Skin of body (tissue), 2 donors: ENCODE data around the gene LRCH2. TPM values are rescaled to one million over a fixed set of nuclear protein-coding genes. Genes with fewer than 3 reads are reported as not detected.

ENCODE experiments used
- DNase-seq: peaks from one replicate; lab custom pipeline; 2025; lab: John Stamatoyannopoulos, UW
- total RNA-seq: library from RNA; depleted of rRNA; stranded (reverse); fragments of >200 nt; gene quantifications from one replicate; pipeline ENCODE4 v1.2.3, GENCODE V29; 2014

LRCH2 gene
- total RNA-seq, 1 donor from 2014 or later, result 4.7 TPM

DNA sequence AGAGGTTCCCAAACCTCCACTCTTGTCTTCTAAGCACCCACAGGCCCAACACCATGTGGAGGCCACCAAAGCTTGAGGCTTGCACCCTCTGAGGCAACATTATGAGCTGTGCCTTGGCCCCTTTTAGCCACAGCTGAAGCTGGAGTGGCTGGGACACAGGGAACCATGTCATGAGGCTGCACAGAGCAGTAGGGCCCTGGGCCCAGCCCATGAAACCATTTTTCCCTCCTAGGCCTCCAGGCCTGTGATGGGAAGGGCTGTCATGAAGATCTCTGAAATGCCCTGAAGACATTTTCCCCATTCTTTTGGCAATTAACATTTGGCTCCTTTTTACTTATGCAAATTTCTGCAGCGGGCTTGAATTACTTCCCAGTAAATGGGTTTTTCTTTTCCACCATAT is 29.9 kb downstream of the LRCH2 start:
- DNase-seq, result no peak

- DNase-seq, result no peak
Measured at GRCh38 chrX:115192244-115192700, 41.6 kb downstream of the LRCH2 start.

DNA sequence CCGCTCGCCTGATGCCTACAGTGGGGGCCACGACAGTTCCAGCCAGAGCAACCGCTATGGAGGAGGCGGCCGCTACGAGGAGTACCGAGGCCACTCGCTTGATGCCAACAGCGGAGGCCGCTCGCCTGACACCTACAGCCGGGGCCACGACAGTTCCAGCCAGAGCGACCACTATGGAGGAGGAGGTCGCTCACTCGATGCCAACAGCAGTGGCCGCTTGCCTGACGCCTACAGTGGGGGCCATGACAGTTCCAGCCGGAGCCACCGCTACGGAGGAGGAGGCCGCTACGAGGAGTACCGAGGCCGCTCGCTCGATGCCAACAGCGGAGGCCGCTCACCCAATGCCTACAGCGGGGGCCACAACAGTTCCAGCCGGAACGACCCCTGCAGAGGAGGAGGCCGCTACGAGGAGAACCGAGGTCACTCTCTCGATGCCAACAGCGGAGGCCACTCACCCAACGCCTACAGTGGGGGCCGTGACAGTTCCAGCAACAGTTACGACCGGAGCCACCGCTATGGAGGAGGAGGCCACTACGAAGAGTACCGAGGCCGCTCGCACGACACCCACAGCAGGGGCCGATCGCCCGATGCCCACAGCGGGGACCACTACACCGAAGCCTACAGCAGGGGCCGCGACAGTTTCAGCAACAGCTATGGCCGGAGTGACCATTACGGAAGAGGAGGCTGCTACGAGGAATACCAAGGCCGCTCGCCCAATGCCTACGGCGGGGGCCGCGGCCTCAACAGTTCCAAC is 42.2 kb downstream of the LRCH2 start:
- no peak for DNase-seq

GRCh38 chrX:115190636-115191489 is 43.0 kb downstream of the LRCH2 start:
- DNase-seq, result no peak

DNA sequence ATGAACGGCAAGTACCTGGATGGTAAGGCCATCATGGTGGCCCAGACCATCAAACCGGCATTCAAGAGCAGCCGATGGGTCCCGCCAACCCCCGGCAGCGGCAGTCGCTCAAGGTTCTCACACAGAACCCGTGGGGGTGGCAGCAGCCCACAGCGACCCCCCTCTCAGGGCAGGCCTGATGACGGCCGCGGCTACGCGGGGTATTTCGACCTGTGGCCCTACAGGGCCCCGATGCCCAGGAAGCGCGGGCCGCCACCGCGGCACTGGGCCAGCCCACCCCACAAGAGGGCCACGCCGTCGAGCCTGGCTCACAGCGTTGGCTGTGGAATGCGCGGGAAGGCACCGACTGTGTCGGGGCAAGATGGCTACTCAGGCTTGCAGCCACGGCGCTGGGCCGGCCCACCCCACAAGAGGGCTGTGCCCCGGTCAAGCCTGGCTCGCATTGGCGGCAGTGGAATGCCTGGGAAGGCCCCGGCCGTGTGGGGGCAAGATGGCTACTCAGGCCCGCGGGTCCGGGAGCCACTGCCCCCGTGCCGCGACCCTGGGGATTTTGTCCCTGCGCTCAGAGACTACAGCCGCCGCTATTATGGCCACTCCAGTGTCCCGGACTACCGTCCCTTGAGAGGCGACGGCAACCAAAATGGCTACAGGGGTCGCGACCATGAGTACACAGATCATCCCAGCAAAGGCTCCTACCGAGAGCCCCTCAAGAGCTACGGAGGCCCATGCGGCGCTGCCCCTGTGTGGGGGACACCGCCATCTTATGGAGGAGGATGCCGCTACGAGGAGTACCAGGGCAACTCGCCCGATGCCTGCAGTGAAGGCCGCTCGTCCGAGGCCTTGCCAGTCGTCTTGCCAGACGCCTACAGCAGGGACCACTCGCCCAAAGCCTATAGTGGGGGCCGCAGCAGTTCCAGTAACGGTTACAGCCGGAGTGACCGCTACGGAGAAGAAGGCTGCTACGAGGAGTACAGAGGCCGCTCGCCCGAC is 44.0 kb downstream of the LRCH2 start:
- no peak for DNase-seq

DNA sequence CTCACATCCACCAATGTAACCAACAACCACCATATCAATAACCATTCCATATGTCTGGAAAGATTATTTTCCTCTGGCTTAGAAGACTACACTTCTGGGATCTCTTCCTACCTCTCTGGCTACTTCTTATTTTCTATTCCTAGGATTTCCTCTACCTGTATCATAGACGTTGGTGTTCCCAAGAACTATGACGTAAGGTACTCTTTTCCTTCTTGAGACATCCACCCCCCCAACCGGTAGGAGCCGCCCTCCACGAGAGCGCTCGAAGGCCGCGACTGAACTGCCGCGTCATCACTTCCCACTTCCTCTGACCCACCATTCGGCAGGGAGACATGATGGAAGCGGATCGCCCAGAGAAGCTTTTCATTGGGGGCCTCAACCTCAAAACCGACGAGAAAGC is 44.8 kb downstream of the LRCH2 start, which contains the start of gene RBMXL3:
TSS of gene RBMXL3 (plus strand) at position 301 of the 400 bp plus-strand sequence. CDS start at position 333, 32 bp downstream.
- DNase-seq, result no peak

DNA sequence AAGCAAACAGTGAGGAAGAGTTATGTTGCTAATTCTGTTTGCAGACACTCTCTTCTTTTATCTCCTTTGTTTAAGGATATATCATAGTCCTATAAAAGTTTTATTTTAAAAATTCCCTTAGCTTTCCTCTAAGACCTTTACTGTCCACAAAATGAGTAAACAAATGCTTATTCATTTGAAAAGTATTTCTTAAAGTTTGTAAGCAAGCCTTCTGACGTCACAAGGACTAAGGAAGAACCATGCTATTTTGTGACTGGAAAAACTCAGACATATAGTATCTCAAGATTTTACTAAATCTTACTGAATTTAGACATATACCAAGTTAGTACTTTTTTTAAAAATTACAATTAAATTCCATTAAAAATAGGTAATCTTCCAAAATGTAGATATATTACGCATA is 49.9 kb downstream of the LRCH2 start:
- no peak for DNase-seq

DNA sequence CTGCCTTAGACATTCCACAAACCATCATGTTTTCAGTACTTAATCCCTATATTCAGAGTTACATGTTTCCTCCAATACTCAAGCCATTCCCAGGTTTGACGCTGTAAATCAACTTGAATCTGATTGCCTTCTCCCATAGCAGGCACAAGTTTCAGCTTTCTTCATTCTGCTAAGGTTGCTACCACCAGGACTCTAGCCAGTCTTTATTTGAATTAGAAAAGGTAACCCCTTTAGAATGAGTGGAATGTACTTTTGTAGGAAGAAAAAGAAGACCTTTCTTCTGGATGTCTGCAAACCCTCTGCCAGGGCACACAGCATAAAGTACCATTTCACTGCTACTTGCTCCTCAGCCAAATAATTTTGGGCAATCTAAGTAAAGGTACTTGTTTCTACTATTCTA is 55.4 kb downstream of the LRCH2 start:
- no peak for DNase-seq

DNA sequence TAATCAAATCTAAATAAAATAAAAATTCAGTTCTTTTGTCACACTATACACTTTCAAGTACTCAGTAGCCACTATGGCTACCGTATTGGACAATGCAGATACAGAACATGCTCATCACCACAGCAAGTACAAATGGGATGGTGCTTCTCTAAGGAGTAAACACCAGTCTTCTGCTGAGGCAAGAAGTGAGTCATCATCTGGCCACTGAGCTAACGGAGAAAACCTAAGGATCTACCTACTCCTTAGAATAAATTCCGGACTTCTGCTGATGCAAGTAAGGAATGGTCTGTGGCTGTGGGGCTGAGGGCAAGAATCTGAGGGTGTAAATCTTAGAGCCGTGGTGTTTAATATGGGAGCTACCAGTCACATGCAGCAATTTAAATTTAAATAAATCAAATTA is 56.0 kb downstream of the LRCH2 start:
- DNase-seq, result no peak

GRCh38 chrX:115174548-115174947 is 59.3 kb downstream of the LRCH2 start:
- no peak for DNase-seq

DNA sequence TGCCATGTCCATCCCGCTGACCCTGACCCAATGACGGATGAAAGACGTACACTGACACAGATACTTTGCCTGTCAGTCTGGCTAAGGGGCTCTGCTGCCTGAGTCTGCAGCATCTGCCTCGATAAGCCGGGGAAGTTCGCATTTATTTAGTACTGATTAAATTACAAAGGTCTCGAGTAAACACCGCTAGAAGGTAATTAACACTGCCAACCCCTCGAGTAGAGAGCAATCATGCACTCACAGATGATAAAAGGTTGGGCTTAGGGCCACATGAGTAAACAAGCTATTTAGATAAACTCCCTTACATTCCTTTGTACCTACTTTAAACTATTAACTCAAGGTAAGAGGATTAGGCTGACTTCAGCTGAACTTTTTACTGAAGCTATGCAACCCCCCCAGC is 60.7 kb downstream of the LRCH2 start:
- DNase-seq, result no peak

- peak; percentile 0 for DNase-seq
Measured at GRCh38 chrX:115147220-115147619, 86.7 kb downstream of the LRCH2 start.

- no peak for DNase-seq
Measured at GRCh38 chrX:115142057-115142456, 91.8 kb downstream of the LRCH2 start.

DNA sequence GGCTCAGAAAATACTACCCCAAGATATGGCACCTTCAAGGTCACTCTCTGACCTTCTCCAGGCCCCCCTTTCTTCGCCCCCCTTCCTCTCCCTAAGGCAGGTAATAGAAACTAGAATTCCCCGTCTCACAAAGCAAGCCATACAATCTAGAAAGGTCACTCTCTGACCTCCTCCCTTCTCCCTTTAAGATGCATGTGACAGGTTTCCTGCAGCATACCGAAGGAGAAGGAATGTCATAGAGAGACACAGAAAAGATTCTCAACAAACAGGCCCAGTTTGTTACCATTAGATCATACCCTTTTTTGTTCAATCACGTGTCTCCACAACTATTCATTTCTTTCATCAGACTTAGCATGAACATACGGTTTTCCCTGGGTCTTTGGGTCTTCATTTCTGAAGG is 95.9 kb downstream of the LRCH2 start:
- no peak for DNase-seq

DNA sequence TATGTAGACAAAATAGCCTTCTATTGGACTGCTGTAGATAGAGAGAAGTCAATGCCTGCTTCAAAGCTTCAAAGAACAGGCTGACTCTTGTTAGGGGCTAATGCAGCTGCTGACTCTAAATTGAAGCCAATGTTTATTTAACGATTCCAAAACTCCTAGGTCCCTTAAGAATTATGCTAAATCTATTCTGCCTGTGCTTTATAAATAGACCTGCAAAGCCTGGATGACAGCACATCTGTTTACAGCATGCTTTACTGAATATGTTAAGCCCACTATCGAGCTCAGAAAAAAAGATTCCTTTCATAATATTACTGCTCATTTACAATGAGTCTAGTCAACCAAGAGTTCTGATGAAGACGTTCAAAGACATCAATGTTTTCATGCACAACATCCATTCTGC is 99.5 kb downstream of the LRCH2 start:
- DNase-seq, result peak; percentile 31

GRCh38 chrX:115112411-115112810 is 121.5 kb downstream of the LRCH2 start:
- no peak for DNase-seq

- no peak for DNase-seq
Measured at GRCh38 chrX:115098897-115099296, 135.0 kb downstream of the LRCH2 start.

DNA sequence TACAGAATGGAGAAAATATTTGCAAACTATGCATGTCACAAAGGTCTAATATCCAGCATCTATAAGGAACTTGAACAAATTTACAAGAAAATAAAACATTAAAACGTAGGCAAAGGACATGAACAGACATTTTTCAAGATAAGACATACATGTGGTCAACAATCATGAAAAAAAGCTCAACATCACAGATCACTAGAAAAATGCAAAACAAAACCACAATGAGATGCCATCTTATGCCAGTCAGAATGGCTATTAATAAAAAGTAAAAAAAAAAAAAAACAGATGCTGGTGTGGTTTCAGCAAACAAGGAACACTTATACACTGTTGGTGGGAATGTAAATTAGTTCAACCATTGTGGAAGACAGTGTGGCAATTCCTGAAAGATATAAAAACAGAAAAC is 140.7 kb downstream of the LRCH2 start:
- DNase-seq, result no peak

DNA sequence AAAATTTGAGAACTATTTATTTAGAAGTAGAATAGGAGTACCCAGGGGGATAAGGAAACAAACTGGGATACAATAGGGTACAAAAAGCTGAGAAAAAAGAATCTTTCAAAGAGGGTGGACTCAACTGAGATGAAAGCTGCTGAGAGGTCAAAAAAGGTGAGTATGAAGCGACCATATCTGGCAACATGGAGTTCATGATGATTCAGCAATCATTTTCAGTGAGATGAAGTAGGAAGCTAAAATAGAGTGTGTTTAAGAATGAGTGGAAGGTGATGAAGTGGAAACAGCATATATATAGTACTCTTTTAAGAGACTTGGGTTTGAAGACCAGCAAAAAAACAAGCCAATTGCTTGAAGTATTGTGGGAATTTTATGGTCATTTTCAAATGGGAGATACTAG is 144.5 kb downstream of the LRCH2 start:
- DNase-seq, result no peak

DNA sequence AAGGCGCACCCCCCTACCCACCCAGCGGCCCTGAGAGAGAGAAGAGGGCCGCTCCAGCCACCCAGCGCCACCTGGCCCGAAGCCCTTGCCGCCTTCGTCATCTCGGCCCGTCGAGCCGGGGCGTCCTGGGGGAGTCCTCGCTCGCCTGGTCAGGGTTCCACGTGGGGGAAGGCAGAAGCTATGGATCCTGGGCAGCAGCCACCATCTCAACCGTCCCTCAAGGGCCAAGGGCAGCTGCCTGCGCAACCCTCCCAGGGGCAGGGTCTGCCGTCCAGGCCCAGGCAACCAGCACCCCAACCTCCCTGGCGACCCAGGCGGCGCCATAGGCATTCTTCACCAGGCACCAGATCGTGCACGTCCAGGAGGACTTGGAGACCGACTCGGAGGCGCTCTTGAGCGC is 165.0 kb downstream of the LRCH2 start:
- no peak for DNase-seq

- DNase-seq, result no peak
Measured at GRCh38 chrX:115067812-115068211, 166.1 kb downstream of the LRCH2 start.
